Measurements from ENCODE around the gene OPCML. TPM values are rescaled to one million over a fixed set of nuclear protein-coding genes. Genes with fewer than 3 reads are reported as not detected.

OPCML gene
- total RNA-seq, 1 experiment from 2014 or later, result 0.21 TPM

DNA sequence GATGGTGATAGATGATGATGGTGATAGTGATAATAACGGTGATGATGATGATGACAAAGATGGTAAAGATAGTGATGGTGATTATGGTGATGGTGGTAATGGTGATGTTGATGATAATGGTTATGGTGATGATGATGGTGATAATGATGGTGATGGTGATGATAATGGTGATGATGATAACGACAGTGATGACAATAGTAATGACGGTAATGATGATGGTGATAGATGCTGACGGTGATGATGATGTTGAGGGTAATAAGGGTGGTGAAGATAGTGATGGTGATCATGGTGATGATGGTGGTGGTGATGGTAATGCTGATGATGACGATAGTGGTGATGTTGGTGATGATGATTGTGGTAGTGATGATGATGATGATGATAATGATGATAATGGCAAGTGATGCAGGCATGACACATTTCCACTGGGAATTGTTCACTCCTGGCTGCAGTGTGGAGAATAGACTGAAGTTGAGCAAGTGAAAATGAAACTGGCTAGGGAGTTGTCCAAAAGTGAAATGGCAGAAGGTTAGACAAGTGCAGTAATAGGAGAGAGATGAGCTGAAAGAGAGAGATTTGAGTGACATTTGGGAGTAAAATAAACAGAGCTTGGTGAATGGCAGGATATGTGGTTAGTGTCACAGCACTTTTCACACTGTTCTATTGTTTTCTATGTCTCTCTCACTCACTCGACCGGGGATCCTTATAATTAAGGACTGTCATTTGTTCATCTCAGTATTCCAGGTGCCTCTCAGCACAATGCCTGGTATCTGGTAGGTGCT is 992.5 kb downstream of the OPCML start:
- H3K4me3 ChIP-seq (ENCODE audit: insufficient read depth, low read depth, low read length), result no peak overlapping the region
- H3K36me3 ChIP-seq (replicated peaks; ENCODE audit: control insufficient read depth, insufficient read depth, low read length), result no peaks in the 10 kb centered on the region
- no peak for DNase-seq
- no peaks in the 10 kb centered on the region for H3K27me3 ChIP-seq (ENCODE audit: control insufficient read depth, insufficient read depth, low read length)

DNA sequence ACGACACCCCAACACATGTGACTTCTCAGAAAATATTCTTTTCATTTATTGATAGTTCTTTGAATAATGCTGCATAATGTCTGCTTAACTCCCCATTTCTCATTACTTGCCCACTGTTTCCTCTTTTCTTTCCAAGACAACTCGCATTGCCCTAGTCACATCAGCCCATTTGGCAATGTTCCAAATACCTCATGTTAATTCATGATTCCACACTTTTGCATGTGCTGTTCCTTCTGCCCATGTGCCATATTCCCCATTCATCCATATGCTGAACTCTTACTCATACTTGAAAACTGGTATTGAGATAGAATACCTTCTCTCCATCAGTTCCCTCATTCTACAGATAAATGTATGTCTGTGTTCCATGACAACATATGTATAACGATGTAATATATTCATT is 993.7 kb downstream of the OPCML start:
- no peak for DNase-seq
- no peaks in the 10 kb centered on the region for H3K36me3 ChIP-seq (replicated peaks; ENCODE audit: control insufficient read depth, insufficient read depth, low read length)
- no peaks in the 10 kb centered on the region for H3K27me3 ChIP-seq (ENCODE audit: control insufficient read depth, insufficient read depth, low read length)
- no peak overlapping the region for H3K4me3 ChIP-seq (ENCODE audit: insufficient read depth, low read depth, low read length)

DNA sequence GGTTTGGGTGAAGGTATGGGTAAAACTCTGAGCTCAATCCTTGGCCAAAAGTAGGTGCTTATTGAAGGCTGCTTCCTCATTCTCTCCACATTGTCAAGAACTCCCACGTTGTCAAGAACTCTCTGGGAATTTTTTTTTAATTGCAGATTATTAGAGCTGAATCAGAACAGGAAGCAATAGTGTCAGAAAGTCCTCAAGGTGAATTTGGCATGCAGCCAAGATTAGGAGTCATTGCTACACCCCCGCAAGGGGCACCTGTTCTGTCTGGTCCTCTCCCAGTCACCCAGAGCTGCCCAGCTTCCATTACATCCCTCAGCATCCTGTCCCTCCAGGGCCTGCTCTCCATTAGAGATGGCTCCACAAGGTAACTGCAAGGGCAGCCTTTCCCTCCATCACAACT is 996.5 kb downstream of the OPCML start:
- no peak for DNase-seq
- H3K4me3 ChIP-seq (ENCODE audit: insufficient read depth, low read depth, low read length), result no peak overlapping the region
- no peaks in the 10 kb centered on the region for H3K36me3 ChIP-seq (replicated peaks; ENCODE audit: control insufficient read depth, insufficient read depth, low read length)
- no peaks in the 10 kb centered on the region for H3K27me3 ChIP-seq (ENCODE audit: control insufficient read depth, insufficient read depth, low read length)

DNA sequence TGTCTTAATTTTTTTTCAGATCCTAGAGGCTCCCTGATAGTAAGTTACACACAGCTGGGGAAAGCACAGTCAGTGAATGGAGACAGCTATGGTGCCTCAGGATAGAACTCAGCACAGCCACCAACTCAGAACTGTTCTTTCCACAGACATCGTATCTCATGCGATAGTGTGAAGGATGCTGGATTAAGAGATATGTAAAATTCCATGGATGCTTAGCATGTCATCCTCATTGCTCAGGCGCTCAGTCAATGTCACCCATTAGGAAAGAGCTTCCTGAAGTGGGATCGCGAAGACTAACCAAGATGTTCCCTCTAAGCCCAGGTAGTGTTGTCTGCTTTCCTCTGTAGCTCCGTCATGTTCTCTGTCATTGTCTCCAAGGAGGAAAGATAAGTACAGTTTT is 1000.4 kb downstream of the OPCML start:
- Histone ChIP-seq H3K4me3 (ENCODE audit: insufficient read depth, low read depth, low read length) (no peak overlapping the region), H3K27me3 (ENCODE audit: control insufficient read depth, insufficient read depth, low read length) (no peaks in the 10 kb centered on the region), H3K36me3 (replicated peaks; ENCODE audit: control insufficient read depth, insufficient read depth, low read length) (no peaks in the 10 kb centered on the region)
- no peak for DNase-seq

DNA sequence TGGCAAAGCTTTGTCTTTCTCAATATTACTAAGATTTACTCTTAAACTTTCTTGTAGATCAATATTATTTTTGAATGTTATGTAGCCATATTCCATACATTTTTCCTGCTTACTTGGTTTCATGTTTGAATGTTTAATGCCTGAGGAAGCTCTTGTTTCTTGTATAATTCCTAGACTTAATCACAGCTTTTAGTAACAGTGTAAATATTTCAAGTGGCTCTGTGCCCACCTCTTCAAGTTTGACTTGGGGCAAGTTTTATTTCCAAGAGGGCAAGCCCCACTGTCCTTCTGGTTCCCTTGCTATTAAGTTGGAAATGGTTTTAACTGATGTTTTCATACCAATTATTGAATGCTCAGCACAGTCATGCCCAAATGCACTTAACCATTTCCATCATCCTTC is 1004.1 kb downstream of the OPCML start:
- no peak for DNase-seq
- Histone ChIP-seq H3K27me3 (ENCODE audit: control insufficient read depth, insufficient read depth, low read length) (no peaks in the 10 kb centered on the region), H3K36me3 (replicated peaks; ENCODE audit: control insufficient read depth, insufficient read depth, low read length) (no peaks in the 10 kb centered on the region), H3K4me3 (ENCODE audit: insufficient read depth, low read depth, low read length) (no peak overlapping the region)

DNA sequence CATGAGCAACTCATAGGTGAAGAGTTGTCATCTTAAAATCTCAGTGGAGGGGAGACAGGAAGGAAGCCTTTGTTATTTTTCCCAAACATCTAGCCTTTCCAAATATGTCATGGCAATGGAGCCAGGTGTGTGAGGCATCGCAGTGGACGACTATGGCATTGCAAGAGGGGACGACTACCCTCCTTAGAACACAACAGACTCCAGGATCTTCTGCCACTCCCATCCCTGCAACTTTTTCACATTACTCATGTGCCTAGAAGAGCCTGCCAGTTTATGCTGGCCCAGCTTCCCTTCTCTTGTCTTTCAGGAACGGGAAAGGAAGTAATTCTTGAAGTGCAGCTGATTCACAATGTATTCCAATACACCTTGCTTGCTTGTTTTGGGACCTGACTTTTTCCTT is 1008.4 kb downstream of the OPCML start:
- no peaks in the 10 kb centered on the region for H3K27me3 ChIP-seq (ENCODE audit: control insufficient read depth, insufficient read depth, low read length)
- H3K4me3 ChIP-seq (ENCODE audit: insufficient read depth, low read depth, low read length), result no peak overlapping the region
- DNase-seq, result peak; percentile 11
- H3K36me3 ChIP-seq (replicated peaks; ENCODE audit: control insufficient read depth, insufficient read depth, low read length), result no peaks in the 10 kb centered on the region

DNA sequence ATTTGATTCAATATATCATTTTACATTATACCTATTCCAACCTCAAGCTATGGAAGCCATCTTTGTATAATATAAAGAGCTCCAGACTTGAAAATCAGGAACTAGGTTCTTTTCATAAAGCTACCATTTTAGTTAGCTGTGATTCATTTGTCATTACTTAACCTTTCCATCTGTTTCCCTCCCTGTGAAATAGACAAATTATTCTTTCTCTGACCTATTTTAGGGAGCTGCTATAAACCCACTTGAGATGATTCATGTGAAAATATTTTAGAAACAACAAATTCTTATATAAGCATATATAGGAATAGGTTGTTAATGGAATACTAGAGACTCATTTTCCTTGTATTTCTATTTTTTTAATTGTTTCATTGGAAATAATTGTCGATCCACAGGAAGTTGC is 1012.1 kb downstream of the OPCML start:
- DNase-seq, result no peak
- H3K27me3 ChIP-seq (ENCODE audit: control insufficient read depth, insufficient read depth, low read length), result no peaks in the 10 kb centered on the region

DNA sequence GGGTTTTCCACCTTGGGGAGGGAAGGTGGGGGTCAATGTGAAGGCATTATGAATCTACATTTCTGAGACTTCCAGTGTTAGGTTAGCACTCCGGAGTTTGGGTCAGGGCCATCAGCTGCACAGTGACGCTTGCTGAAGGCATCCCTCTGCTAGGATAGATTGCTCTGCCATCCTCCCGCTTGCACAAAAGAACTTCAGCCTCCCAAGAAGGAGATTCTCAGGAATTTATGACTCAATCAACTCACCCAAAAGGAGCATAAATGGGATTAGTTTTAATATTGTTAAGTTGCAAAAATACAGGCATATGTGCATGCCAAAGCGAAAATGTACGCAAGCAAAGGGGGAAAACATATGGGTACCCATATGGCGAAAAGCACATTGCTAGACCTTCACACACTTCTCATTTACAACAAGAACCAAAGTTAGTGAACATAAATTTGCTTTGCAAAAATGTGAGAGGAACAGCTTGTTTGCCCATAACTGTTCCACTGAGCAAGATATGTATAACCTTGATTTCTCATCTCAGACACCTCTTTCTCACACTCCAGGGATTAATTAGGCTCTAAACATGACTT is 1013.0 kb downstream of the OPCML start:
- H3K27me3 ChIP-seq (ENCODE audit: control insufficient read depth, insufficient read depth, low read length), result no peaks in the 10 kb centered on the region
- no peak overlapping the region for H3K4me3 ChIP-seq (ENCODE audit: insufficient read depth, low read depth, low read length)
- no peaks in the 10 kb centered on the region for H3K36me3 ChIP-seq (replicated peaks; ENCODE audit: control insufficient read depth, insufficient read depth, low read length)
- DNase-seq, result no peak

More for the DNA sequence above, 1012.1 kb downstream of the OPCML start:
- no peaks in the 10 kb centered on the region for H3K36me3 ChIP-seq (replicated peaks; ENCODE audit: control insufficient read depth, insufficient read depth, low read length)
- H3K4me3 ChIP-seq (ENCODE audit: insufficient read depth, low read depth, low read length), result no peak overlapping the region

DNA sequence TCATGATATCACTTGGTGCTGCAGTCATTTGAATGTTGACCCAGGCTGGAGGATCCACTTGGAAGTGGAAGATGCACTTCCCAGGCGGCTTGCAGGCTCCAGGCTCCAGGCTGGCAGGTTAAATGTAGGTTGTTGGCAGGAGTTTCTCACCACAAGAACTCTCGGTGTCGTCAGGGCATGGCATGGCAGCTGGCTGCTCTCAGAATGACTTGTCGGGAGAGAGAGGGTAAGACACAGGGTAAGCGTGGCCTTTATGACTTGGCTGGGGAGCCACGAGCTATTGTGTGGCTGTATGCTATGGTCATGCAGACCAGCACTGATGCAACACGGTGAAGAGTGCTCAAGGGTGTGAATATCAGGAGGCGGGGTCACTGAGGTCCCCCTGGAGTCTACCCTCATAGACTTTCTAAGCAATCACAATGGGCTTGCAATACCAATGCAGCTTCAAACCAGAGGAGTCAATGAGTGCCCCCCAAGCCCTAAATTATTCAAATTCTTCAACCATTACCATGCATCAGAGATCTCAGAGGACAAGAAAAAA is 1027.7 kb downstream of the OPCML start:
- H3K4me3 ChIP-seq (ENCODE audit: insufficient read depth, low read depth, low read length), result no peak overlapping the region
- DNase-seq, result no peak
- no peaks in the 10 kb centered on the region for H3K27me3 ChIP-seq (ENCODE audit: control insufficient read depth, insufficient read depth, low read length)
- no peaks in the 10 kb centered on the region for H3K36me3 ChIP-seq (replicated peaks; ENCODE audit: control insufficient read depth, insufficient read depth, low read length)

DNA sequence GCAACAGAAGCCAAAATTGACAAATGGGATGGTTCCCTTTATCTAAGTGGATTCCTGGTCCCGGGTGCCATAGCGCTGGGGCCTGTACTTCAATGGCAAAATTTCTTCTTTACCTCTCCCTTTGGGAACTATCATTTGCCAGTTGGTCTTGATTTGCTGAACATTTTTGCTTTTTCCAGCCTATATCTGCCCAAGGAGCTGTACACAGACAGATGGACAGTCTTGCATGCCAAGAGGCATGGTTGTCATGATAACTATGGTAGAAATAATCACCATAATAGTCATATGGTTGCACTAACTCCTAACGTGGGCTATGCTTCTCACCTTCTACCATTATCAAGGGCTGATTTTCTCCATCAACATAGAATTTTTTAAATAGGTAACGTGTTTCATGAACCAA is 1030.9 kb downstream of the OPCML start:
- Histone ChIP-seq H3K36me3 (replicated peaks; ENCODE audit: control insufficient read depth, insufficient read depth, low read length) (no peaks in the 10 kb centered on the region), H3K27me3 (ENCODE audit: control insufficient read depth, insufficient read depth, low read length) (no peaks in the 10 kb centered on the region), H3K4me3 (ENCODE audit: insufficient read depth, low read depth, low read length) (no peak overlapping the region)
- DNase-seq, result no peak

DNA sequence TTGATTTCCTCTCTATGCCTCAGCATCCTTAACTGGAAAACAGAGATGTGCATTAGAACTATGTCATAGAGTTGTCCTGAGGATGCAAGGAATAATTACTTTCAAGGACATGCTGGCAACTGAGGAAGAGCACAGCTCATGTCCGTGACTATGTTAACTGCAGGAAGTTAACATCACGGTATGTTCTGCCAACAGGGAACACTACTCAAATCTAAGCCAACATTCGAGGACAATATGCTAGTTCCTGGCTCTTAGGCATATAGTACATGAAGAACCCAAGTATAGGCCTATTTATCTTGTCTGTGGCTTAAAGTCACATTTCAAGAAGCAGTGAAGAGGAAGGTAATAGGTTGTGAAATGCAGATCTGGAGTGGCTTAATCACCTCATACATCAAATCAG is 1032.6 kb downstream of the OPCML start:
- no peaks in the 10 kb centered on the region for H3K27me3 ChIP-seq (ENCODE audit: control insufficient read depth, insufficient read depth, low read length)
- H3K4me3 ChIP-seq (ENCODE audit: insufficient read depth, low read depth, low read length), result no peak overlapping the region
- no peak for DNase-seq

DNA sequence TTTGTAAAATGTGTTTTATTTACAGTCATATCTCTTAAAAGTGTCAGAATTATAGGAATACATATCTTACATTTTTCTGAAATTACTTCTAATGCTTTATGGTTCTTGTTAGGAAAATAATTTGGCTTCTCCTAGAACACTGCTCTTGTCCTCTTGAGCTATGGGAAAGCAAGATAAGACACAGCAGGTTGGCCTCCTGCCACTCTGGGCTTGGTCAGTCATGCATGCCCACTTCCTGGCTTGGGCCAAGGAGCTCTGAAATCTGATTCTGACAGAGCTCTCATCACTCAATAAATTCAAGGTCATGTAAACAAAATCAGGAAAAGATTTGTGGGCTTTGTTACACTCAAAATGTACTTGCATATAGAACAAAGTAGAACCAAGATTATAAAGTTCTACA is 1036.0 kb downstream of the OPCML start:
- Histone ChIP-seq H3K4me3 (ENCODE audit: insufficient read depth, low read depth, low read length) (no peak overlapping the region), H3K36me3 (replicated peaks; ENCODE audit: control insufficient read depth, insufficient read depth, low read length) (no peaks in the 10 kb centered on the region), H3K27me3 (ENCODE audit: control insufficient read depth, insufficient read depth, low read length) (no peaks in the 10 kb centered on the region)
- DNase-seq, result no peak

More for the DNA sequence above, 1032.6 kb downstream of the OPCML start:
- no peaks in the 10 kb centered on the region for H3K36me3 ChIP-seq (replicated peaks; ENCODE audit: control insufficient read depth, insufficient read depth, low read length)

DNA sequence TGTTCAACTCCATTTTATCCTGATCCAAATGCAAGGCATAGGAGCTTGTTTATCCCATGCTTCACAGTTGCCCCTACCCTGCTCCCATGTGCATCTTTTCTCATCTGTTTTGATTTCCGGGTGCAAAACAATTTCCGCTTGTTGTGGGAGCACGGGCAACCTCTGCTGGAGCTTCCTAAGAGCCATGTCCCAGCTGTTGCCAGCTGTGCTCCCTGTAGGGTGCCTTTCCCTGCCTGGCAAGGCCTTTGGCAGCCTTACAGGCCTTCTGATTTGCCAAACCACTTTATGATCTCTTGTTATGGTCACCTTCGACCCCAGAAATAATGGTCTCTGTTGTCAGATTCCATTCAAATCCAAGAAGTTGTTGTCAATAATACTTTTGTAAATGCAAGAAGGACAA is 1038.5 kb downstream of the OPCML start:
- DNase-seq, result peak; percentile 24
- no peaks in the 10 kb centered on the region for H3K27me3 ChIP-seq (ENCODE audit: control insufficient read depth, insufficient read depth, low read length)
- H3K36me3 ChIP-seq (replicated peaks; ENCODE audit: control insufficient read depth, insufficient read depth, low read length), result no peaks in the 10 kb centered on the region
- no peak overlapping the region for H3K4me3 ChIP-seq (ENCODE audit: insufficient read depth, low read depth, low read length)

DNA sequence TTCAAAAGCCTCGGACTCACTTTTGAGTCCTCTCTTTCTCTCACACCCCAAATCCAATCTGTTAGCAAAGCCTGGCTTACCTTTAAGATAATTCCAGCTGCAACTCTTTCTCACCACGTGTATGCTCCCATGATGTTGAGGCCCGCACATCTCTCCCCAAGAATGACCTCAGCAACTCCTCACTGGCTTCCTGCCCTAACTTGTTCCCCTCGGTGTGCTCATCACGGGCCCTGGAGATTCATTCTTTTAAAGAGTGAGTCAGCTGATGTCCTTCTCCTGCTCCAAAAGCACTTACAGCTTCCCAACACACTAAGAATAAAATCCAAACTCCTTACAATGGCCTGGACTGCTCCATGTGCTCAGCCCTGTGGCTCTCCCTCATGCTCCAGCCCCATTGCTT is 1041.3 kb downstream of the OPCML start:
- no peaks in the 10 kb centered on the region for H3K36me3 ChIP-seq (replicated peaks; ENCODE audit: control insufficient read depth, insufficient read depth, low read length)
- no peak for DNase-seq
- no peaks in the 10 kb centered on the region for H3K27me3 ChIP-seq (ENCODE audit: control insufficient read depth, insufficient read depth, low read length)
- H3K4me3 ChIP-seq (ENCODE audit: insufficient read depth, low read depth, low read length), result no peak overlapping the region

DNA sequence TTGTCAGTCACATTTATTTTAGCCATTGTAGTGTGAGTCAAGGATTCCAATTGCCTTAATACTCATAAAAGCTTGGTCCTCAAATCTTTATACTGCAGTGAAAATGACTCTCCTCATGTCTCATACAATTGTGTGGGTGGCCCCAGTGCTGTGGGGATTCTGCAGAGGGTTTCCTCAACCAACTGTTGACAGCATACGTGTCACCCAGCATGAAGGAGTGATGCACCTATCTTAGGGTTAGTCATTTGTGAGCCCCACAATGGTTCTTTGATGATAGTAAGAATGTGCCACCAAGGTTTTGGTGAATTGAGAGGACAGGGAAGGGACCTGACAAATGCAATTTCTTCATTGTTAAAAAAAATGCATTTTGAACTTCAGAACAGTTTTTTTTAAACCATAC is 1046.2 kb downstream of the OPCML start:
- DNase-seq, result no peak
- Histone ChIP-seq H3K27me3 (ENCODE audit: control insufficient read depth, insufficient read depth, low read length) (no peaks in the 10 kb centered on the region), H3K36me3 (replicated peaks; ENCODE audit: control insufficient read depth, insufficient read depth, low read length) (no peaks in the 10 kb centered on the region), H3K4me3 (ENCODE audit: insufficient read depth, low read depth, low read length) (no peak overlapping the region)

Data from H7 (cell line).